ENCODE data around the gene ATG13.
"Not testable (repeated sequence)": the region's sequence is repeated elsewhere in the genome, so short reads cannot be mapped to it uniquely, and the experiment has no call there.

Gene ATG13

GRCh38 chr11:46617134-46617971 is at the start of gene ATG13, which contains the start of gene HARBI1:
Gene ATG13, plus strand, starts transcription at chr11:46617553. Its CDS starts 26,739 bp downstream, at chr11:46644292.
Gene HARBI1, minus strand, starts transcription at chr11:46617227. Its CDS starts 990 bp downstream, at chr11:46616237.
- DNase-seq = peak; percentile 88

DNA sequence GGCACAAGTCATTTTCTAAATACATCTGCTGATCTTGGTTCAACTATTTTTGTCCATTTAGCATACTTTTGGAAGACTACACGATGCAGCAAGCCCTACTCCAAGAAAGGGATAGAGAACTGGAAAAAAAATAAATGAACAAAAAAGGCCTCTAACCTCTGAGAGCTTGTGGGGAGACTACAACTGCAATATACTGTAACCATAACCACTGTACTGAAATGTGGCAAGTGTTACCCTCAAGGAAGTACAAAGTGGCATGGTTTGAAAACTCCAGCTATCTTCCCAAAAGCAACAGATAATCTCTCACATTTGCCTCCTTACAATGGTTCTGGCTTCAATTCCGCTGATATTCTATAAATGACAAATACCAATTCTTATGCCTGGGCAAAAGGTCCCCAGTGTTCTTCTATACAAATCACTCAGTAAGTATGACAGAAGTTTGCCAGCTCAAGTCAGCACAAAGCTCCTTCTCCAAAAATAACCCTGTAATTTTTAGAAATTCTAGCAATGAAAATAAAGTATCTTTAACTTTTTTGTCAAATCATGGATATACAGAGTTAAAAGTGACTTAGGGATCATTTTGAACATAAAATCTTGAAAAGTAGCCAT is 46.5 kb upstream of the ATG13 start:
- no peak for DNase-seq

DNA sequence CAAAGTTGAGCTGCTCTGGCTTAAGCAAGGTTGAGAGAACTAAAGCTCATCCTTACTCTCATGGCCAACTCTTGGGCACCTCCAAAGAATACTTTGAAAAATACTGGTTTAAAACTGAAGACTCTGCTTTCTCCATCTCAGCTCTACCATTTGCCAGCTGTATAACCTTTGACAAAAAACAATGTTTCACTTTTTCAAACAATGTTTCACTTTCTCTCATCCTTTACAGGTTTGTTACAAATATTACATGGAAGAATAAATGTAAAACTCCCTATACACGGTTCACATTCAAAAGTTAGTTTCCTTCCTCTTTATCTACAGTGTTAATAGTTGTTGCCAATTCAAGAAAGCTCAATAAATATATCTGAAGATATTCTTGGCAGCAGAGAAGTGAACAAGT is 42.7 kb upstream of the ATG13 start:
- DNase-seq = no peak

DNA sequence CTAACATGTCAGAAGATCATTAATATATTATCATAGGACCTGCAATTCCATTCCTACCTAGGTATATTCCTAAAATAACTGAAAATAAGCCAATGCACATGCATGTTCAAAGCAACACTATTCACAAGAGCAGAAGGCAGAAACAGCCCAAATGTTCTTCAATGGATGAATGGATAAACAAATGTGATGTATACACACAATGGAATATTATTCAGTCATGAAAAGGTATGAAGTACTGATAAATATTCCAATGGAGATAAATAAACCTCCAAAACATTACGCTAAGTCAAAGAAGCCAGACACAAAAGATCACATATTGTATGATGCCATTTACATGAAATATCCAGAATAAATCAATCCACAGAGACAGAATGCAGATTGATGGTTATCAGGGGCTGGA is 40.3 kb upstream of the ATG13 start:
- DNase-seq = no peak

GRCh38 chr11:46582588-46582987 is 34.8 kb upstream of the ATG13 start:
- DNase-seq = no peak

GRCh38 chr11:46583513-46583912 is 33.8 kb upstream of the ATG13 start:
- not testable (repeated sequence) for DNase-seq

DNA sequence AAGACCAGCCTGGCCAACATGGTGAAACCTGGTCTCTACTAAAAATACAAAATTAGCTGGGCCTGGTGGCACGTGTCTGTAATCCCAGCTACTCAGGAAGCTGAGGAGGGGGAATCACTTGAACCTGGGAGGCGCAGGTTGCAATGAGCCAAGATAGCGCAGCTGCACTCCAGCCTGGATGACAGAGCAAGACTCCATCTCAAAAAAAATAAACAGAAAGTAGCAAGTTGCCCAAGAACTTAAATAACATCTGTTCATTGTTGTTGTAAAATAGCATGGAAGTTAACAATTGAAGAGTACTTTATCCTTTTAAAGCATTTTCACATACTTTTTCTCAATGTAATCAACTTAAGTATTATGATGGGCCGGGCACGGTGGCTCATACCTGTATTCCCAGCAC is 29.2 kb upstream of the ATG13 start:
- DNase-seq = no peak

GRCh38 chr11:46588915-46589314 is 28.4 kb upstream of the ATG13 start:
- no peak for DNase-seq

DNA sequence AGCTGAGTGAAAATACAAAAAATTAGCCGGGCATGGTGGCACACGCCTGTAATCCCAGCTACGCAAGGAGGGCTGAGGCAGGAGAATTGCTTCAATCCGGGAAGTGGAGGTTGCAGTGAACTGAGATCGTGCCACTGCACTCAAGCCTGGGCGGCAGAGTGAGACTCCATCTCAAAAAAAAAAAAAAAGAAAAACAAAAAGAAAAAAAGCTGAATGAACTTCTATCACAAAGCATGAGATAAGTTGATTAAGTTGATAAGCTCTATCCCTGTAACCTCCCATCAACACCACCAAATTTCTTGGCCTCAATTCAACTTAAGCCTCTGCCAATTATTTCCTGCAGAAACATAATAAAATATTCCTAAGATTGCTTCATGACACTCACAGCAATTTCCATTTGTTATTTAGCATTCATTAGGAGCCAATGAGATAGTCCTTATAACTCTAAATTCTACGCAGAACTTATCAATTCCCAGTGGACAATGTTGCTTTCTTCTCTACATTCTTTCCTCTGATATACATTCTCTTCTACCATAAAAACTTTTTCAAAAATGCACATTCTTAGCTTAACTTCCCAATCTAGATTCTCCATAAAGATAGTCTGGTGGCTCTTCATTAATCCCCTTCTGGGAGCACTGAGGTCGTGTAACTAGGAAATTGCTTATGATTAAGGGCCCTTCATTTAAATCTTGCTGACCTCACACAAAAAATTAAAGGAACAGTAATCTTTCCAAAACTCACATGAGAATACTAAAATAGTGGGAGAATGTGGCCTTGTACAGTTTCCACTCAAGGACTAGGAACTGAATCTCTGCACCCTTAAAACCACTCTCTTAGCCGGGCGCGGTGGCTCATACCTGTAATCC is 26.4 kb upstream of the ATG13 start:
- no peak for DNase-seq

DNA sequence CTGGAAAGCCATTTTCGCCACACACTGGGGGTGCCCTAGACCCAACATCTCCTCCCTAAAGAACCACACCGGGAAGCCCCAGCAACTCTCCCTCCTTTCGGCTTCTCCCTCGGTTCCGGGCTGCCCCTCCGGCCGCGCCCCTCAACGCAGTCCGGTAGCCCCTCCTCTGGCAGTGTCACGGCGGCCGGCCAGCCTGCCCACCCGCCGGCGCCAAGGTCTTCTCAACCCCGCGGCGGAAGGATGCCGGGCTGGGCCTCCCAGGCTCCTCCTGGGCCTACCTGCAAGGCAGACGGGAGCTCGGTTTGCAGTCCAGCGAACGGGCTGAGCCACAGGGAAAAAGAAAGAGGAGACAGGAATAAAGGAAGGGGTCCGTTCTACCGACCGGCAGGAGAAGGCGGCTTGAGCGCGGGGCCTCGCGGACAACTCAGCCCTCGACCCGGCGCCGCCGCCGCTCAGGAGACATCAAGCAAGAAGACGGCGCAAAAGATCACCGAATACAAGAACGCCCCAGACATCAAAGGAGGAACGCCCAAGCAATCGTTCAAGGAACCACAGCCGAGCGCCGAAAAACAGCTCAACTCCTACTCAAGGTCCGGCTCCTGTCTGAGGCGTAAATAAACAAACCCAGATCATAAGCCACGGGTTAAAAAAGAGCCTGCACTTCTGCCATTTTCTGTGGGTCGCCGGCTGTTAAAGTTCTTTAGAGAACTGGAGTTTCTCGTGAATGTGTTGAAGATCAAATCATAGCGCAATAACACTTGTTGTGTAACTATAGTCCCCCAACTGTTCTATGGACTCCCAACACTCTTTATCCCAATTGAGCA is 23.6 kb upstream of the ATG13 start, which contains the start of gene AMBRA1:
AMBRA1 (minus strand) TSS at position 474 of the 824 bp plus-strand sequence. CDS start 45,643 bp downstream, outside the sequence.
- DNase-seq = peak; percentile 90

DNA sequence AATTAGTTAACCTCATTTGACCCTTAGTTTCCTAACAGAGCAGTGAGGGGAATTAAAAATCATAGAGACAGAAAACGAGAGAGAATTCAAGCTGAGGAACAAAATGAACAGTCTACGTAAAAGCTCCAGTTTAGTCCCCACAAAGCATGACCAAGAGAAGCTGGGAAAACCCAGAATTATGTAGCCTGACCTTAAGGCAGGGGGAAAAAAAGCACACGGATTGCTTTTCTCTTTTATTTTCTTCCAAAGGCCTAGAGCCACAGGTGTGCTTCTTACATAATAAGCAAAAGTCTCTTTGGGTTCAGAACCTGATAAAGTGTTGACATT is 23.0 kb upstream of the ATG13 start:
- no peak for DNase-seq

DNA sequence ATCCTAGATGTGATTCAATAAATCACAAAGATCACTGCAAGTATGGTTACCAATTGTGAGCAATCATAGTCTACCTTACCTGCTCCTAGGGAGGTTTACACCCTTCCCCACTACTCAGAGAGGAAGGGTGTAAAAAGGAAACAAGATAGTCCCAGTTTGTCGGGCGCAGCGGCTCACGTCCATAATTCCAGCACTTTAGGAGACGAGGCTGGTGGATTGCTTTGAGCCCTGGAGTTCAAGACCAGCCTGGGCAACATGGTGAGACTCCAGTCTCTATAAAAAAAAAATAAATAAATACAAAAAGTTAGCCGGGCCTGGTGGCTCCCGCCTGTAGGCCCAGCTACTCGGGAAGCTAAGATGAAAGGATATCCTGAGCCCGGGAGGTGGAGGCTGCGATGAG is 22.6 kb upstream of the ATG13 start:
- DNase-seq = no peak

DNA sequence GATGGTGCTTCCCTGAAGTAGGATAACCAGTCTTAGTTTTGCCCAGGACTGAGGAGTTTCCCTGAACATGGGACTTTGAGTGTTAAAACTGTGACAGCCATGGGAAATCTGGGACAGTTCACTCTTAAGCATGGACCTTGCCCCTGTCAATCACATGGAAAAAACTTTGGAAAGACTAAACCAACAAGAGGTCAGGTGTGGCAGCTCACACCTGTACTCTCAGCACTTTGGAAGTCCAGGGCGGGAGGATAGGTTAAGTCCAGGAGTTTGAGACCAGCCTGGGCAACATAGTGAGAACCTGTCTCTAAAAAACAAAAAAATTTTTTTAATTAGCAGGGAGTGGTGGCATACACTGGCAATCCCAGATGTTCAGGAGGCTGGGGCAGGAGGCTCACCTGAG is 20.2 kb upstream of the ATG13 start:
- no peak for DNase-seq

- DNase-seq = no peak
Measured at GRCh38 chr11:46597609-46598219, 19.6 kb upstream of the ATG13 start.

DNA sequence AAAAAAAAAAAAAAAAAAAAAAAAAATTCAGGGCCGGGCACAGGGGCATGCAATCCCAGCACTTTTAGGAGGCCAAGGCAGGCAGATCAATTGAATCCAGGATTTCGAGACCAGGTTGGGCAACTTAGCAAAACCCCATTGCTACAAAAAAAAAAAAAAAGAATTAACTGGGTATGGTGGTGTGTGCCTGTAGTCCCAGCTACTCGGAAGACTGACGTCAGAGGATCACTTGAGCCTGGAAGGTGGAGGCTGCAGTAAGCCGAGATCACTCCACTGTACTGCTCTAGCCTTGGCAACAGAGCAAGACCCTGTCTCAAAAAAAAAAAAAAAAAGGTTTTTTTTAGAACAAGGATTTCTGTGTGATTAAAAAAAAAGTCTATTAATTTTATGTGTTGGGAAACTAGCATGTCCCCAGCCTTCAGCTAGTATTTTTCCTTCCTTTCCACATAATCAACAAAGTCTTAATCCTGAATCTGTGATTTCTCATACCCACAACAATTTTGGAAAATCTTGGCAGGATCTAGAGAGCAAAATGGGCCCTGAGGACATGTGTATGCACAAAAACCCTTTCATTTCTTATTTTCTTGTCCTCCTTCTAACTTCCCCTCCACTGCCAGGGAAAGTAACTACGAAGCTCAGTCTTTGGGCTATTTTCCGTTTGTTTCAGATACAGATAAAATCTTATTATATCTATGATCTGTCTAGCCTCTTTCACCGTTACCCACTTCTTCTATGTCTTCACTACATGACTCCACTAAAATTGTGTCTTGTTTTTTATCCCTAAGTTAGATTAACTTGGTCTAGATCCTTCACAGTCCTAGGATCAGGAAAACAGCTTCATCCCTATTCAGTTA is 17.8 kb upstream of the ATG13 start:
- DNase-seq = no peak

DNA sequence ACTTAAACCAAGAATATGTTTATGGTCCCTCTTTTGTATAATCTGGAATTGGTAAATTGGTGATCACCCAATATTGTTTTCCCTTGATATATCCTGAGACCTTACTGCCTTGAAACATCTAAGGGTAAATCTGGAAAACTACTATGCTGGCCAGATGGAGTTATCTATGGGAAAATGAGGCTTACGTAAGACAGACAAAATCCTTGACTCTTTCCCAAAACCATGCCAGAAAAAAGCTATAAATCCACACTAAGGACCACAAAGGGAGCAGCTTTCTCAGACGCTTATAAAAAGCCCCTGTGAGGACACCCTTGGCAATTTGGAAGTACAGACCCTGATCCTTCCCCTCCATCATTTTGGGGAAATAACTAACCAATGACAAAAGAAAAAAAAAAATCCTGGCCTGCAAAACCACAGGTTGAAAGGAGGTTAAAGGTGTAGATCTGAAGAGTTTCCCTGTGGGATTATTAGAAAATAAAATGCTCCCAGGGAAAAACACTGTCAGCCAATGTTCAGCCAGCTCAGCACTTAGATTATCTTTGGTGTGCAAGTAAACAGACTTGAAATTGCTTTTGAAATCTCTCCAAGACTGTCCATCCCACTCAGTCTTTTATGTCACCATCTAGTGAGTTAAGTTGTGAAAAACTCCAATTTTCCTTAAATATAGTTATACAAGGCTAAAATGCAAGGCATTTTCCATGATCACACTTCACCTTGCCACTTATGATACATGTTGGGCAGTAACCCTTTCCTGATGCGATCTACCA is 17.0 kb upstream of the ATG13 start:
- no peak for DNase-seq

DNA sequence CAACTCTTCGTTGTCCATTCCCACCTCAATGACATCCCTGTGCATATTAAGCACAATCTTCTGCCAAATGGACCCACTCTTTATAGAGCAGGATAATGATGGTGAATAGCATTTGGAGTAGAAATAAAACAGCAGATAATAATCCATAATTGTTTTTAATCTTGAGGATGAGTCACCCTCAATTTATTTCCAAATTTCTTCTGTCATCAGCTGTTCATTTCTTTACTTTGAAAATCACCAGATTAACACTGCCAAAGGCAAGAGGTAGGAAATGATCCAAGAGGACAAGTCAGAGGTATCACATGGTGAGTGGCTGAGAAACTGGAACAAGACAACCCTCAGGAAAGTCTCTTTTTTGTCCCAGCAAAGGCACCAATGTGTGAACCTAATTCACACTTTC is 16.2 kb upstream of the ATG13 start:
- DNase-seq = no peak

DNA sequence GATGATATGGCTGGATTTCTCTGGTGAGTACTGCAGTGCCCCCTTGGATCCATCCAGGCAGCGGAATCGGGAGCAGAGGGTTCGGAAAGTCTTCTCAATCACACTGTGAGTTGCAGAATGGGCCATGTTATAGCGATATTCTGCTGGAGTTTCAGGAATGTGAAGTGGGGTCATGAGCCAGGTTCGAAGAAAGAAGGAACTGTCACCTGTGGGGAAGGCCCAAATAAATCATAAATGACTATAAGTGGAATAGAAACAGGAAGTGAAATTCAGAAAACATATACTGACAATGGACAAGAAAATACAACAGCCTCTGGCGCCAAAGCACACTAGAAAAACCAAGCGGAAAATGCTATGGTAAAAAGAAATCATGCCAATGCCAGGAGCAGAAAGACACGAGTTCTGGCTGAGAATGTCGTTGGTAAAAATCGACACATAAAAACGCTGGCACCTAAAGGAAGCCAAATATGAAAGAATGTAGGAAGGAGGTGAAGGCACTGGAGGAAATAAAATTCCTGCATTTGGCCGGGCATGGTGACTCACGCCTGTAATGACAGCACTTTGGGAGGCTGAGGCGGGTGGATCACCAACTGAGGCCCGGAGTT is 13.5 kb upstream of the ATG13 start:
- DNase-seq = no peak

DNA sequence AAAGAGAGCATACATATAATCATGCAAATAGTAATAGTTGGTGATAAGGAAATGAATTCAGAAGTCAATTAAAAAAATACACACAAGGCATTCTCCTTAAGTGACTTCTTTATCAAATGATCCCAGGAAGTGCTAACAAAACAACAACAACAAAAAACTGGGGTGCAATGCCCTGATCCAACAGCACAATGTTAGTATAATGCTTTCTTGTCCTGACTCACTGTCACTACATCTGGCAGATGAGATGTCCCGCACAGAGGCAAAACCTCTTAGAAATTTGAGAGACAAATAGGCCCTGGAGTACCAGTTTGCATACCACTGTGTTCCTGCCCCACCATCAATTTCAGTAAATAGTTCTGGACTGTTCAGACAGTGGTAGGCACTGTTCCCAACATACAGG is 12.6 kb upstream of the ATG13 start:
- DNase-seq = no peak

- no peak for DNase-seq
Measured at GRCh38 chr11:46607516-46607915, 9.8 kb upstream of the ATG13 start.

All from midbrain (tissue), 1 donor.